Stimulated activated naive CD4-positive, alpha-beta T cell (primary cell): ENCODE results near the gene QTRT2.

Experiments
- DNase-seq, 6 experiments: peaks; one replicate each; lab custom pipeline; 2025; lab: John Stamatoyannopoulos, UW

Gene QTRT2

GRCh38 chr3:114122027-114122709 lies 65.6 kb downstream of the QTRT2 start:
- no peak for DNase-seq

DNA sequence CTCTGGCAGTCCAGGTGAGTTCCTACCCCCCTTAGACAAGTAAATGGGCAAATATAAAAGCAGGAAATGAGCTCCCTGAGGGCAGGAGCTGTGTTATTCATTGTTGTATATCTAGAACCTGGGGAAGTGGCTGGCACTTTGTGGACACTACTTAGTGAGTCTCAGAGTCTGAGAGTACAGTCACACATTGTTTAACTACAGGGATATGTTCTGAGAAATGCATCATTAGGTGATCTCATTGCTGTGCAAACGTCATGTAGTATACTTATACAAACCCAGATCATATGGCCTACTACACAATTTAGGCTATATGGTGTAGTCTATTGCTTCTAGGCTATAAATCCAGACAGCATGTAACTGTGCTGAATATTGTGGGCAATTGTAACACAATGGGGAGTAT lies 69.9 kb downstream of the QTRT2 start:
- DNase-seq = no peak

DNA sequence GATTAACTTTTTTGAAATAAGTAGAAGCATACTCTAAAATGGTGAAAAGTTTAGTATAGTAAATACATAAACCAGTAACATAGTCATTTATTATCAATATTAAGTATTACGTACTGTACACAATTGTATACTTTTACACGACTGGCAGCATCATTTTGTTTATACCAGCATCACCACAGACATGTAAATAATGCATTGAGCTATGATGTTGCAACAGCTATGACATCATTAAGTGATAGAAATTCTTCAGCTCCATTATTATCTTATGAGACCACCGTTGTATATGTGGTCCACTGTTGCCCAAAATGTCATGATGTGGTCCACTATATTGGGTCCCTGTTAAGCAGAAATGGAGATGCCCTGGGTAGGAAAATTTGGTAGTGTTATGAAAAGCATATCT lies 71.0 kb downstream of the QTRT2 start:
- DNase-seq = no peak

GRCh38 chr3:114128231-114128630 lies 71.7 kb downstream of the QTRT2 start:
- no peak for DNase-seq

- no peak for DNase-seq
Observed at GRCh38 chr3:114128826-114129225, 72.3 kb downstream of the QTRT2 start.

DNA sequence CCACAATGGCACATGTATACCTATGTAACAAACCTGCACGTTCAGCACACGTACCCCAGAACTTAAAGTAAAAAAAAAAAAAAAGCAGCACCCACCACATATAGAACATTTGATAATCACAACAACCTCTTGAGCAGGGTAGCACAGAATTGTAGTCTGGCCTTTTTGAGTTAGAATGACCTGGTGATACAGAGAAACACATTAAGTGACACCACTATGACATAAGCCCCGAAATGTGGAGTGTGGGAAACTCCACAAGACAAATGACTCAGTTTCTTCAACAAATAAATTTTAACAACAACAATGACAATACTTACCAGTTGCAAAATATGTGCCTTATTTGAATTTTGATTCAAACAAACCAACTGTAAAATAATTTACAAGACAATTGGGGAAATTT lies 76.0 kb downstream of the QTRT2 start:
- DNase-seq = no peak

DNA sequence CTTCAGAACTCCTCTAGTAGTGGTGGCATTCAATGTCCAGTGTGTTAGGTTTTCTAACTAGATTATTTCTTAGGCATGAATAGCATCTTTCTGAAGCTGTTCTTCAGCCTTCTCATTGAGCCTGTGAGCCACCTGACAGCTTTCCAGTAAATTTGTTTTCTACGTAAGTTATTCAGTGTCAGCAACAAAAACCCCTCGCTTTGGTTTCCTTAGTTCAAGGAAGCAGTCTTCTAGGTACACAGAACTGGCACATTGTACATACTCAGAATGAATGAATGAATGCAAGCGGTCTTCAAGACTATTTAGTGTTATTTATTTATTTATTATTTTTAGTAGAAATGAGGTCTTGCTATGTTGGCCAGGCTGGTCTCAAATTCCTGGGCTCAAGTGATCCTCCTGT lies 77.4 kb downstream of the QTRT2 start:
- no peak for DNase-seq
